SU-DHL-6 (cell line): ENCODE data around the gene ATXN2L.

Source experiments
- H2AFZ ChIP-seq: fragments of 200-600 bp; sonication (generic); 2 replicates; pipeline ENCODE4 v1.6.1; 2014; ENCODE audit warnings: low read depth, mild to moderate bottlenecking, moderate library complexity, mixed read lengths, antibody characterized with exemption, low read length; ENCODE audit not compliant: severe bottlenecking
- H3F3A ChIP-seq: fragments of 200-600 bp; shearing (Covaris generic); 2 replicates; pipeline ENCODE4 v1.6.0; 2016; ENCODE audit warnings: antibody characterized with exemption, mild to moderate bottlenecking; ENCODE audit not compliant: insufficient read depth
- H3K27ac ChIP-seq: fragments of 200-600 bp; sonication (generic); 2 replicates; pipeline ENCODE4 v1.5.1; 2016; ENCODE audit warnings: low read depth, mild to moderate bottlenecking, low read length, moderate library complexity, mixed read lengths
- H3K27me3 ChIP-seq: fragments of 200-600 bp; sonication (generic), shearing (Covaris generic); 2 replicates; pipeline ENCODE4 v1.6.0; 2014; ENCODE audit warnings: mild to moderate bottlenecking, low read length
- H3K36me3 ChIP-seq: fragments of 200-600 bp; sonication (generic); 2 replicates; pipeline ENCODE4 v1.6.1; 2014; ENCODE audit warnings: mild to moderate bottlenecking, low read length, mixed read lengths
- H3K4me2 ChIP-seq: fragments of 300-600, 200-600 bp; shearing (Covaris generic), sonication (generic); 2 replicates; pipeline ENCODE4 v1.6.0; 2014; ENCODE audit warnings: low read length, low read depth, mild to moderate bottlenecking; ENCODE audit not compliant: poor library complexity, severe bottlenecking
- H3K4me3 ChIP-seq: fragments of 200-600 bp; sonication (generic); 2 replicates; pipeline ENCODE4 v1.5.1; 2014; ENCODE audit warnings: antibody characterized with exemption, low read length, mild to moderate bottlenecking, mixed read lengths; ENCODE audit not compliant: insufficient read depth, poor library complexity, severe bottlenecking
- H3K79me2 ChIP-seq: fragments of 200-600 bp; sonication (generic); 2 replicates; pipeline ENCODE4 v1.6.1; 2014; ENCODE audit warnings: mild to moderate bottlenecking, low read length, moderate library complexity; ENCODE audit not compliant: insufficient read depth
- H3K9ac ChIP-seq: fragments of 200-600 bp; sonication (generic); 2 replicates; pipeline ENCODE4 v1.7.0; 2014; ENCODE audit warnings: mild to moderate bottlenecking, low read length
- H3K9me2 ChIP-seq: fragments of 200-600 bp; sonication (generic); replicated peaks from 2 replicates; pipeline ENCODE4 v1.6.1; 2014; ENCODE audit warnings: low read length; ENCODE audit not compliant: insufficient read depth
- H3K9me3 ChIP-seq: fragments of 200-600 bp; sonication (generic); 2 replicates; pipeline ENCODE4 v1.6.1; 2014; ENCODE audit warnings: low read length, mixed read lengths; ENCODE audit not compliant: insufficient read depth
- H4K20me1 ChIP-seq: fragments of 200-600 bp; sonication (generic); 2 replicates; pipeline ENCODE4 v1.6.1; 2014; ENCODE audit warnings: low read depth, mild to moderate bottlenecking, antibody characterized with exemption, low read length, moderate library complexity, mixed read lengths
- EZH2phosphoT487 ChIP-seq: fragments of 200-600 bp; sonication (generic), shearing (Covaris generic); conservative IDR thresholded peaks from 2 replicates; pipeline ENCODE4 v1.6.1; 2018; ENCODE audit warnings: mild to moderate bottlenecking, antibody characterized with exemption, low read length, moderate library complexity, mixed read lengths
- TF ChIP-seq, protein P1 (sequence below): fragments of 200-600 bp; sonication (generic); IDR thresholded peaks from one replicate; pipeline ENCODE4 v1.5.1; 2017; ENCODE audit warnings: antibody characterized with exemption, mild to moderate bottlenecking, low read length, moderate library complexity; ENCODE audit not compliant: insufficient read depth, poor library complexity, severe bottlenecking

ATXN2L gene

GRCh38 chr16:28876019-28876659 is 53.3 kb downstream of the ATXN2L start:
- Histone ChIP-seq H4K20me1 (no peaks in the 10 kb centered on the region), H3K4me2 (no peak overlapping the region), H2AFZ (no peak overlapping the region), H3K27me3 (no peaks in the 10 kb centered on the region), H3K36me3 (no peaks in the 10 kb centered on the region), H3K79me2 (peaks cover 4% of the 10 kb centered on the region; the same call in 1 of the 2 replicates), H3K4me3 (no peak overlapping the region), H3K9ac (no peak overlapping the region), H3K9me2 (no peaks in the 10 kb centered on the region), H3F3A (no peaks in the 10 kb centered on the region), H3K27ac (no peak overlapping the region), H3K9me3 (peaks cover 4% of the 10 kb centered on the region; the same call in 1 of the 2 replicates)
- no peak for TF ChIP-seq EZH2phosphoT487
- TF ChIP-seq, protein P1, sequence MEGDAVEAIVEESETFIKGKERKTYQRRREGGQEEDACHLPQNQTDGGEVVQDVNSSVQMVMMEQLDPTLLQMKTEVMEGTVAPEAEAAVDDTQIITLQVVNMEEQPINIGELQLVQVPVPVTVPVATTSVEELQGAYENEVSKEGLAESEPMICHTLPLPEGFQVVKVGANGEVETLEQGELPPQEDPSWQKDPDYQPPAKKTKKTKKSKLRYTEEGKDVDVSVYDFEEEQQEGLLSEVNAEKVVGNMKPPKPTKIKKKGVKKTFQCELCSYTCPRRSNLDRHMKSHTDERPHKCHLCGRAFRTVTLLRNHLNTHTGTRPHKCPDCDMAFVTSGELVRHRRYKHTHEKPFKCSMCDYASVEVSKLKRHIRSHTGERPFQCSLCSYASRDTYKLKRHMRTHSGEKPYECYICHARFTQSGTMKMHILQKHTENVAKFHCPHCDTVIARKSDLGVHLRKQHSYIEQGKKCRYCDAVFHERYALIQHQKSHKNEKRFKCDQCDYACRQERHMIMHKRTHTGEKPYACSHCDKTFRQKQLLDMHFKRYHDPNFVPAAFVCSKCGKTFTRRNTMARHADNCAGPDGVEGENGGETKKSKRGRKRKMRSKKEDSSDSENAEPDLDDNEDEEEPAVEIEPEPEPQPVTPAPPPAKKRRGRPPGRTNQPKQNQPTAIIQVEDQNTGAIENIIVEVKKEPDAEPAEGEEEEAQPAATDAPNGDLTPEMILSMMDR, result no peak

GRCh38 chr16:28876973-28877654 is 54.3 kb downstream of the ATXN2L start:
- no peaks in the 10 kb centered on the region for H3K9me2 ChIP-seq
- peaks cover 4% of the 10 kb centered on the region; the same call in 1 of the 2 replicates for H3K79me2 ChIP-seq
- H2AFZ ChIP-seq, result no peak overlapping the region
- no peak overlapping the region for H3K4me2 ChIP-seq
- H3K36me3 ChIP-seq, result no peaks in the 10 kb centered on the region
- H3K4me3 ChIP-seq, result no peak overlapping the region
- H3K9me3 ChIP-seq, result peaks cover 4% of the 10 kb centered on the region; the same call in 1 of the 2 replicates
- no peaks in the 10 kb centered on the region for H4K20me1 ChIP-seq
- H3K27ac ChIP-seq, result no peak overlapping the region
- no peak overlapping the region for H3K9ac ChIP-seq
- H3K27me3 ChIP-seq, result no peaks in the 10 kb centered on the region
- no peaks in the 10 kb centered on the region for H3F3A ChIP-seq
- TF ChIP-seq EZH2phosphoT487, result no peak
- TF ChIP-seq, protein P1, result no peak

DNA sequence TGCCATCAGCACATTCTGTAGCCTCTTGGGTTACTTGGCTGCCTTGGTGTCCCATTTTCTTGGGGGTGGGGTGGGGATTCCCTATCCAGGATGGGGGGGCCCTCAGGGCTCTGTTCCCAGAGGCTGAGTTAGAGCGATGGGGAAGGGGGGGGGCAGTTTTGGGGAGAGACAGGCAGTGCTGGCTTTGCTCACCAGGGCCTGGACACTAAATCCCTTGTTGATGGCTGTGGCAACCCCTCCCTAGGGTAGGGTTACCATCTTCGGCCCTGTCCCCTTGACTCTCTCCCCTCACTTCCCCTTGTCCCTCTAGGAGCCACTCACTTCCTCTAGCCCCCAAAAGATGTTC is 54.8 kb downstream of the ATXN2L start:
- Histone ChIP-seq H3K27me3 (no peaks in the 10 kb centered on the region), H3K9ac (no peak overlapping the region), H3K4me3 (no peak overlapping the region), H3K36me3 (no peaks in the 10 kb centered on the region), H2AFZ (no peak overlapping the region), H3K4me2 (no peak overlapping the region), H3K9me3 (peaks cover 4% of the 10 kb centered on the region; the same call in 1 of the 2 replicates), H4K20me1 (no peaks in the 10 kb centered on the region), H3K9me2 (no peaks in the 10 kb centered on the region), H3K27ac (no peak overlapping the region), H3K79me2 (peaks cover 4% of the 10 kb centered on the region; the same call in 1 of the 2 replicates), H3F3A (no peaks in the 10 kb centered on the region)
- TF ChIP-seq EZH2phosphoT487, result no peak
- TF ChIP-seq, protein P1, result no peak
